Right ventricle myocardium inferior (tissue), 1 donor: ENCODE measurements around the gene CLEC10A. TPM values are rescaled to one million over a fixed set of nuclear protein-coding genes. Genes with fewer than 3 reads are reported as not detected.

ENCODE experiments used
- ATAC-seq: fragments of 200-7000 bp; cut with Tn5 transposase; one replicate; pipeline ENCODE4 v1.9.1; 2020; ENCODE audit warnings: mild to moderate bottlenecking, moderate library complexity
- DNase-seq: peaks from one replicate; pipeline ENCODE4 v3.0.0; 2021; ENCODE audit errors: missing footprints
- intact Hi-C: fragments of 100-400 bp; cut with DNase I; formaldehyde crosslinking; loops from one replicate; pipeline ENCODE4 v1.11.0; 2022
- total RNA-seq: library from RNA; stranded (reverse); fragmentation: NEBNext Ultra II Directional; extraction: Animal tissue kit (Norgen Biotek cat#: 25700); gene quantifications from one replicate; pipeline ENCODE4 v1.2.1, GENCODE V29; 2021
- donor health status: DM: no; HTN: yes; CAD: no; lungs with severe emphysema.

Gene CLEC10A
- total RNA-seq, 1 donor from 2014 or later: 5.4 TPM

GRCh38 chr17:7025245-7025644, 54.8 kb downstream of the CLEC10A start:
- intact Hi-C loops: no loop called here
- DNase-seq: no peak

More at GRCh38 chr17:7025245-7025644, 54.8 kb downstream of the CLEC10A start:
- no peak for ATAC-seq

Other genes starting within 250 kb of the CLEC10A start
- not detected for gene TEKT1, start 248.5 kb downstream of the CLEC10A start, total RNA-seq
- gene ALOX12, start 84.2 kb downstream of the CLEC10A start, total RNA-seq: 0.11 TPM
- 177 TPM for gene RNASEK, start 67.6 kb downstream of the CLEC10A start, total RNA-seq
- gene BCL6B, start 57.2 kb downstream of the CLEC10A start, total RNA-seq: 14.0 TPM
- 1.8 TPM for gene SLC16A13, start 44.2 kb downstream of the CLEC10A start, total RNA-seq
- gene SLC16A11, start 36.2 kb downstream of the CLEC10A start, total RNA-seq: 0.78 TPM
- gene ASGR2, start 34.6 kb upstream of the CLEC10A start, total RNA-seq: 0.46 TPM
- gene ASGR1, start 99.1 kb upstream of the CLEC10A start, total RNA-seq: 0.43 TPM
- 20.6 TPM for gene DLG4, start 139.6 kb upstream of the CLEC10A start, total RNA-seq
- 2,192 TPM for gene ACADVL, start 139.7 kb upstream of the CLEC10A start, total RNA-seq
- gene DVL2, start 154.3 kb upstream of the CLEC10A start, total RNA-seq: 20.0 TPM
- gene PHF23, start 159.2 kb upstream of the CLEC10A start, total RNA-seq: 23.3 TPM
- gene GABARAP, start 162.2 kb upstream of the CLEC10A start, total RNA-seq: 444 TPM
- 114 TPM for gene CTDNEP1, start 171.5 kb upstream of the CLEC10A start, total RNA-seq
- gene ELP5, start 172.0 kb upstream of the CLEC10A start, total RNA-seq: 72.7 TPM
- 1.2 TPM for gene CLDN7, start 182.2 kb upstream of the CLEC10A start, total RNA-seq
- gene SLC2A4, start 201.5 kb upstream of the CLEC10A start, total RNA-seq: 119 TPM
- gene YBX2, start 214.4 kb upstream of the CLEC10A start, total RNA-seq: 0.81 TPM
- 326 TPM for gene EIF5A, start 227.4 kb upstream of the CLEC10A start, total RNA-seq
- 70.3 TPM for gene GPS2, start 235.1 kb upstream of the CLEC10A start, total RNA-seq
- 30.8 TPM for gene NEURL4, start 249.1 kb upstream of the CLEC10A start, total RNA-seq